ENCODE results near the gene TTC7B. TPM values are rescaled to one million over a fixed set of nuclear protein-coding genes. Genes with fewer than 3 reads are reported as not detected.

The TTC7B gene
- total and polyA plus RNA-seq, 9 of the 15 experiments (the other 6 are each of a cell fraction or from before 2014, with no cell fraction given): 2.2 to 77.2 (median 36.7) TPM

- TF ChIP-seq CHD7 (IDR thresholded peaks at IDR 0.05; ENCODE audit: low read depth, low read length) (no peak), NFE2L1 (tag; IDR thresholded peaks at IDR 0.05; ENCODE audit: borderline replicate concordance, low read depth) (no peak), EP300 (IDR thresholded peaks at IDR 0.05; ENCODE audit: low read length) (no peak), MGA (IDR thresholded peaks at IDR 0.05) (no peak), E2F3 (CRISPR knock-in tag; IDR thresholded peaks at IDR 0.05) (no peak)
Measured at GRCh38 chr14:90543876-90544275, 272.4 kb downstream of the TTC7B start (continued).

All from K562 (cell line).